HG03066 (cell line): Measurements from ENCODE around the gene PRR7.
"Not testable (repeated sequence)": the region's sequence is repeated elsewhere in the genome, so short reads cannot be mapped to it uniquely, and the experiment has no call there.

Experiments
- ATAC-seq: cut with Tn5 transposase; IDR thresholded peaks from one replicate; pipeline ENCODE4 v1.9.1; 2021; ENCODE audit warnings: low read depth; ENCODE audit not compliant: unreplicated experiment

Gene PRR7

GRCh38 chr5:177478711-177479646 is 32.4 kb downstream of the PRR7 start:
- no peak for ATAC-seq

- ATAC-seq, result no peak
These were observed 33.2 kb downstream of the PRR7 start for GRCh38 chr5:177479774-177480173.

GRCh38 chr5:177482359-177482795 is 35.8 kb downstream of the PRR7 start:
- no peak for ATAC-seq

- ATAC-seq, result no peak
These were observed 36.4 kb downstream of the PRR7 start for GRCh38 chr5:177483042-177483441.

GRCh38 chr5:177483994-177484901 is 37.6 kb downstream of the PRR7 start:
- no peak for ATAC-seq

- ATAC-seq, result no peak
These were observed 38.4 kb downstream of the PRR7 start for GRCh38 chr5:177484902-177485549.

- ATAC-seq, result not testable (repeated sequence)
These were observed 39.1 kb downstream of the PRR7 start for GRCh38 chr5:177485753-177486152.

GRCh38 chr5:177486256-177486655 is 39.6 kb downstream of the PRR7 start:
- no peak for ATAC-seq

- ATAC-seq, result no peak
These were observed 40.5 kb downstream of the PRR7 start for GRCh38 chr5:177487144-177487543.

- ATAC-seq, result no peak
These were observed 41.4 kb downstream of the PRR7 start for GRCh38 chr5:177487975-177488374.

- no peak for ATAC-seq
These were observed 42.6 kb downstream of the PRR7 start for GRCh38 chr5:177489119-177489716.

- no peak for ATAC-seq
These were observed 43.8 kb downstream of the PRR7 start for GRCh38 chr5:177490311-177490991.

GRCh38 chr5:177490992-177491391 is 44.4 kb downstream of the PRR7 start:
- no peak for ATAC-seq

GRCh38 chr5:177491429-177491945 is 44.9 kb downstream of the PRR7 start:
- no peak for ATAC-seq

- no peak for ATAC-seq
These were observed 45.6 kb downstream of the PRR7 start for GRCh38 chr5:177491983-177492746.

GRCh38 chr5:177492841-177493240 is 46.2 kb downstream of the PRR7 start:
- ATAC-seq, result no peak

GRCh38 chr5:177493795-177494345 is 47.3 kb downstream of the PRR7 start:
- ATAC-seq, result no peak

- no peak for ATAC-seq
These were observed 48.0 kb downstream of the PRR7 start for GRCh38 chr5:177494346-177495195.
